ENCODE data around the gene FGF2.
A peak's percentile ranks its signal among the peaks of the same experiment; 100 is the strongest.

FGF2 gene
- long read RNA-seq = 0 reads

DNA sequence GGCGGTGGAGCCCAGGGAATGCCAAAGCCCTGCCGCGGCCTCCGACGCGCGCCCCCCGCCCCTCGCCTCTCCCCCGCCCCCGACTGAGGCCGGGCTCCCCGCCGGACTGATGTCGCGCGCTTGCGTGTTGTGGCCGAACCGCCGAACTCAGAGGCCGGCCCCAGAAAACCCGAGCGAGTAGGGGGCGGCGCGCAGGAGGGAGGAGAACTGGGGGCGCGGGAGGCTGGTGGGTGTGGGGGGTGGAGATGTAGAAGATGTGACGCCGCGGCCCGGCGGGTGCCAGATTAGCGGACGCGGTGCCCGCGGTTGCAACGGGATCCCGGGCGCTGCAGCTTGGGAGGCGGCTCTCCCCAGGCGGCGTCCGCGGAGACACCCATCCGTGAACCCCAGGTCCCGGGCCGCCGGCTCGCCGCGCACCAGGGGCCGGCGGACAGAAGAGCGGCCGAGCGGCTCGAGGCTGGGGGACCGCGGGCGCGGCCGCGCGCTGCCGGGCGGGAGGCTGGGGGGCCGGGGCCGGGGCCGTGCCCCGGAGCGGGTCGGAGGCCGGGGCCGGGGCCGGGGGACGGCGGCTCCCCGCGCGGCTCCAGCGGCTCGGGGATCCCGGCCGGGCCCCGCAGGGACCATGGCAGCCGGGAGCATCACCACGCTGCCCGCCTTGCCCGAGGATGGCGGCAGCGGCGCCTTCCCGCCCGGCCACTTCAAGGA lies at the start of gene FGF2:
Gene FGF2 (plus strand): TSS at position 279 of the 705 bp plus-strand sequence. CDS start 344 bp downstream, at position 623.
- TF ChIP-seq POLR2AphosphoS5 (IDR thresholded peaks at IDR 0.05; ENCODE audit: low read depth) = no peak
- no peak for TF ChIP-seq GABPA (IDR thresholded peaks at IDR 0.05; ENCODE audit: low read depth)
- TF ChIP-seq REST (IDR thresholded peaks at IDR 0.05; ENCODE audit: insufficient replicate concordance, low read depth) = no peak
- TF ChIP-seq CTCF (IDR thresholded peaks at IDR 0.05; ENCODE audit: insufficient read depth, low read length) = no peak
- no peak for TF ChIP-seq SPI1 (IDR thresholded peaks at IDR 0.05; ENCODE audit: borderline replicate concordance, low read depth)
- peak in 1 of 2 experiments; percentile 12 for DNase-seq (ENCODE audit: low read depth in 1 of 2, low spot score in 1 of 2)

GRCh38 chr4:122776916-122777315 lies 49.7 kb upstream of the FGF2 start:
- DNase-seq (ENCODE audit: low read depth in 1 of 2, low spot score in 1 of 2) = no peak
- no peak overlapping the region for H3K4me3 ChIP-seq (replicated peaks; ENCODE audit: insufficient read depth, low read length)
- H3K27me3 ChIP-seq (ENCODE audit: insufficient read depth, poor library complexity, severe bottlenecking) = no peaks in the 10 kb centered on the region
- H3K27ac ChIP-seq (replicated peaks) = no peak overlapping the region
- TF ChIP-seq REST (IDR thresholded peaks at IDR 0.05; ENCODE audit: insufficient replicate concordance, low read depth) (no peak), GABPA (IDR thresholded peaks at IDR 0.05; ENCODE audit: low read depth) (no peak), CTCF (IDR thresholded peaks at IDR 0.05; ENCODE audit: insufficient read depth, low read length) (no peak), SPI1 (IDR thresholded peaks at IDR 0.05; ENCODE audit: borderline replicate concordance, low read depth) (no peak), POLR2AphosphoS5 (IDR thresholded peaks at IDR 0.05; ENCODE audit: low read depth) (no peak)

More for the DNA sequence above, at the start of gene FGF2:
- H3K27me3 ChIP-seq (ENCODE audit: insufficient read depth, poor library complexity, severe bottlenecking) = peaks cover 36% of the 10 kb centered on the region
- peak within 1 kb of the TSS; percentile 49 for H3K4me3 ChIP-seq (replicated peaks; ENCODE audit: insufficient read depth, low read length)
- no peak within 1 kb of the TSS for H3K27ac ChIP-seq (replicated peaks)

DNA sequence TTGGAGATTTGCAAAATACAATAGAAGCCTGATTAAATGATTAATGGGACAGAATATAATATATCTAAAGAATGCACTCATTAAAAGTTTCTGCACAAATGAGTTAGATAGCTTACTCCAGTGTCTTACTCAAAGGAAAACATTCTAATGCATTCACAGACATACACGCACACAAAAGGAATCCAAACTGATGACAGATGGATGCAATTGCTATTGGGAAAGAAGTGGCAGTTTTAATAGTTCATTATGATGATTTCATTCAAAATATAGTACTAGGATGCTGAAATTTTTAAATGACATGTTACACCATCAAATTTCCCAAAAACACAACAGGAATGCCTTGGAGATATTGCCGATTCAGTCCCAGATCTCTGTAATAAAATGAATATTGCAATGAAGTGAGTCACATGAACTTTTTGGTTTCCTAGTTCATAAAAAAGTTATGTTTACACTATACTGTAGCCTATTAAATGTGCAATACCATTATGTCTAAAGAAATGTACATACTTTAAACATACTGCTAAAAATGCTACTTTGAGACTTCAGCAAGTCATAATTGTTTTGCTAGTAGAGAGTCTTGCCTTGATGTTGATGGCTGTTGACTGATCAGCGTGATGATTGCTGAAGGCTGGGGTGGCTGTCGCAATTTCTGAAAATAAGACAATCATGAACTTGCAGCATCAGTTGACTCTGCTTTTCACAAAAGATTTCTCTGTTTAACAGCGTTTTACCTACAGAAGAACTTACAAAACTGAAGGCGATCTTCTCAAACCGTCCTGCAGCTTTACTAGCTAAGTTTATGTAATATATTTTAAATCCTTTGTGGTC lies 48.6 kb upstream of the FGF2 start:
- TF ChIP-seq GABPA (IDR thresholded peaks at IDR 0.05; ENCODE audit: low read depth) = no peak
- no peak for TF ChIP-seq REST (IDR thresholded peaks at IDR 0.05; ENCODE audit: insufficient replicate concordance, low read depth)
- no peak for TF ChIP-seq POLR2AphosphoS5 (IDR thresholded peaks at IDR 0.05; ENCODE audit: low read depth)
- no peak for TF ChIP-seq SPI1 (IDR thresholded peaks at IDR 0.05; ENCODE audit: borderline replicate concordance, low read depth)
- TF ChIP-seq CTCF (IDR thresholded peaks at IDR 0.05; ENCODE audit: insufficient read depth, low read length) = no peak
- no peaks in the 10 kb centered on the region for H3K27me3 ChIP-seq (ENCODE audit: insufficient read depth, poor library complexity, severe bottlenecking)
- H3K27ac ChIP-seq (replicated peaks) = no peak overlapping the region
- H3K4me3 ChIP-seq (replicated peaks; ENCODE audit: insufficient read depth, low read length) = no peak overlapping the region
- no peak for DNase-seq (ENCODE audit: low read depth in 1 of 2, low spot score in 1 of 2)

Data from HL-60 (cell line).